Testis (tissue), 3 donors: Measurements from ENCODE around the gene LGI2. TPM values are rescaled to one million over a fixed set of nuclear protein-coding genes. Genes with fewer than 3 reads are reported as not detected.
"Not testable (repeated sequence)": the region's sequence is repeated elsewhere in the genome, so short reads cannot be mapped to it uniquely, and the experiment has no call there.

Experiments
- DNase-seq: peaks from one replicate; pipeline ENCODE4 v3.0.0-alpha.2; 2019
- H3K27ac ChIP-seq, 2 donors: fragments of 200-600 bp; sonication (generic); one replicate each; pipeline ENCODE4 v1.5.1; 2019
- H3K27me3 ChIP-seq: fragments of 200-600 bp; sonication (generic); one replicate; pipeline ENCODE4 v1.5.1; 2019
- H3K36me3 ChIP-seq: fragments of 200-600 bp; sonication (generic); one replicate; pipeline ENCODE4 v1.5.1; 2017; ENCODE audit warnings: low read depth; ENCODE audit errors: missing control alignments
- H3K4me1 ChIP-seq: fragments of 200-600 bp; sonication (generic); one replicate; pipeline ENCODE4 v1.5.1; 2019
- H3K4me3 ChIP-seq, 2 donors: fragments of 200-600 bp; sonication (generic); one replicate each; pipeline ENCODE4 v1.5.1; 2017 to 2019
- H3K9me3 ChIP-seq: fragments of 200-600 bp; sonication (generic); one replicate; pipeline ENCODE4 v1.5.1; 2017
- POLR2A ChIP-seq: fragments of 450-650 bp; IDR thresholded peaks from one replicate; pipeline ENCODE4 v1.6.1; 2017; ENCODE audit warnings: antibody characterized with exemption, mild to moderate bottlenecking, moderate library complexity
- WGBS, 2 donors: methylation state at CpG; one replicate each; pipeline ENCODE4 v1.1.5; 2018; 5-methylcytosine and 5-hydroxymethylcytosine counted together
- intact Hi-C: fragments of 100-400 bp; cut with DNase I; formaldehyde crosslinking; loops from one replicate; pipeline ENCODE4 v1.15.1; 2023; ENCODE audit warnings: low total_unique reads
- polyA plus RNA-seq: library from polyadenylated mRNA; stranded (reverse); fragments of 350-450 nt; fragmentation: Illumina TruSeq; extraction: RNeasy Lipid Tissue Mini Kit (QIAGEN cat#74804); gene quantifications from one replicate; pipeline ENCODE4 v1.2.3, GENCODE V29; 2014; ENCODE audit warnings: low read depth, low replicate concordance; ENCODE audit not compliant: insufficient read depth
- total RNA-seq, 2 donors: library from RNA; depleted of rRNA; stranded (reverse); fragments of >200 nt; gene quantifications; one replicate each; pipeline ENCODE4 v1.2.3, GENCODE V29; 2016
- TF ChIP-seq, protein P1 (sequence below), 3 experiments: fragments of 450-650 bp in 2 of 3; fragments of 200-600 bp in 1 of 3; sonication (generic) in 1 of 3; IDR thresholded peaks; one replicate each; pipeline ENCODE4 v1.5.1; 2016 to 2019; ENCODE audit warnings: antibody characterized with exemption in 3 of 3, mild to moderate bottlenecking in 2 of 3, moderate library complexity in 1 of 3

The LGI2 gene
- total and polyA plus RNA-seq, 3 donors from 2014 or later, result 0.74 to 3.4 (median 0.87) TPM

DNA sequence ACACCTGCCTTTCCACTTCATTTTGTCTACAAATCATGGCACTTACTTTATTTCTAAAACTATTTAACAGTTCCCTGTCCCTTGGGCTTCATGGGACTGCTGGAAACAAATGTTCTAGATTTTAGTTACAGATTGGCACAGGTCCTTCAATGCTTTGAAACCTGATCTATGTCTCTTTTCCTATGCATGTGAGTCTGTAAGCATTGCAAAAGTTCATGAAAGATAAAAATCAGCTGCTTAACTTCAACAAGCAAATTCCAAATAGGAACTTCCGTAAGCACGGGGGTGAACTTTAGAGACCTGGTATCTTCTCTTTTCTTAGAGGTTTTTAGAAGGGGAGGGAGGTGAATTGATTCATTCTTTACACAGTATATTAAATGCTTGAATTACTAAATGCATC lies 9.5 kb downstream of the LGI2 start:
- no peak overlapping the region for H3K27ac ChIP-seq
- H3K4me3 ChIP-seq, result no peak overlapping the region
- H3K27me3 ChIP-seq, result no peaks in the 10 kb centered on the region
- WGBS, 2 donors, result 94 to 100% methylated on average over 2 of the region's 2 CpGs
- H3K9me3 ChIP-seq, result no peaks in the 10 kb centered on the region
- intact Hi-C loops, result no loop called here
- H3K4me1 ChIP-seq, result no peaks in the 10 kb centered on the region
- no peak for DNase-seq
- TF ChIP-seq, protein P1, sequence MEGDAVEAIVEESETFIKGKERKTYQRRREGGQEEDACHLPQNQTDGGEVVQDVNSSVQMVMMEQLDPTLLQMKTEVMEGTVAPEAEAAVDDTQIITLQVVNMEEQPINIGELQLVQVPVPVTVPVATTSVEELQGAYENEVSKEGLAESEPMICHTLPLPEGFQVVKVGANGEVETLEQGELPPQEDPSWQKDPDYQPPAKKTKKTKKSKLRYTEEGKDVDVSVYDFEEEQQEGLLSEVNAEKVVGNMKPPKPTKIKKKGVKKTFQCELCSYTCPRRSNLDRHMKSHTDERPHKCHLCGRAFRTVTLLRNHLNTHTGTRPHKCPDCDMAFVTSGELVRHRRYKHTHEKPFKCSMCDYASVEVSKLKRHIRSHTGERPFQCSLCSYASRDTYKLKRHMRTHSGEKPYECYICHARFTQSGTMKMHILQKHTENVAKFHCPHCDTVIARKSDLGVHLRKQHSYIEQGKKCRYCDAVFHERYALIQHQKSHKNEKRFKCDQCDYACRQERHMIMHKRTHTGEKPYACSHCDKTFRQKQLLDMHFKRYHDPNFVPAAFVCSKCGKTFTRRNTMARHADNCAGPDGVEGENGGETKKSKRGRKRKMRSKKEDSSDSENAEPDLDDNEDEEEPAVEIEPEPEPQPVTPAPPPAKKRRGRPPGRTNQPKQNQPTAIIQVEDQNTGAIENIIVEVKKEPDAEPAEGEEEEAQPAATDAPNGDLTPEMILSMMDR (IDR thresholded peaks at IDR 0.05), result no peak
- no peak for TF ChIP-seq POLR2A
- H3K36me3 ChIP-seq, result no peaks in the 10 kb centered on the region

DNA sequence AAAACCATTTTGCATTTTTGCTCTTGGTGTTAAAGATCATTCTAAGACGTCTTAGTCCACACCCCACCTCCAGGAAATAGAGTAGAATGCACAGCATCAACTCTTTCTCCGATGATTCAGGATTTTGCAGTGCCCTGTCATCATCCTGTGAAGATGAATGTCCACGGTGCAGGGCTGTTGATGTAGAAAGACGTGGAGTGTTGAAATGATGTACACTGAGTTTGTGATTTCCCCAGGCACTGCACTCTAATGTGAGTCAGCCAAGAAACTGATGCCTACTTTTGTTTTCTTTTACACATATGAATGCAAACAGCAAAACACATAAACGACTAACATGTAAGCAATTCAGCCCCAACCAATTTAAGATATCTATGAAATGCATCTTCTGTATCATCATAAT lies 10.5 kb downstream of the LGI2 start:
- no peaks in the 10 kb centered on the region for H3K36me3 ChIP-seq
- no peak for DNase-seq
- H3K4me3 ChIP-seq, result no peak overlapping the region
- TF ChIP-seq POLR2A, result no peak
- TF ChIP-seq, protein P1 (IDR thresholded peaks at IDR 0.05), result no peak
- intact Hi-C loops, result no loop called here
- H3K9me3 ChIP-seq, result no peaks in the 10 kb centered on the region
- no peak overlapping the region for H3K27ac ChIP-seq
- no peaks in the 10 kb centered on the region for H3K4me1 ChIP-seq
- WGBS, 2 donors, result 83 to 86% methylated on average over 5 of the region's 5 CpGs
- no peaks in the 10 kb centered on the region for H3K27me3 ChIP-seq

DNA sequence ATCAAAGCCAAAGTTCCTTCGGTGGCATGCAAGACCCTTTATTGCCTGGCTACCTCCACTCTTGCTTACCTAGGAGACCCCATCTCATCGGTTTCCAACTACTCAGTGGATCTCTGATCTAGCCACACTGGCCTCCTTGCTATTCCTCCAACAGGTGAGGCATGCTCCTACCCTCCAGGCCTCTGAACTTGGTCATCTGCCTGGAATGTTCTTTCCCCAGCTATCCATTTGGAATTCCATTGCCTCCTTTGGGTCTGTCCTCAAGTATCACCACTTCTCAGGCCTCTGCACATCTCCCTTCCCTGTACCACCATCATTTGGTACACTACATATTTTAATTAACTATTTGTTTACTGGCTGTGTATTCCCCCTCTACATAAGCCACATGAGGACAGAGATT lies 11.2 kb downstream of the LGI2 start:
- intact Hi-C loops, result no loop called here
- H3K9me3 ChIP-seq, result no peaks in the 10 kb centered on the region
- H3K27me3 ChIP-seq, result no peaks in the 10 kb centered on the region
- no peaks in the 10 kb centered on the region for H3K36me3 ChIP-seq
- no peak for DNase-seq
- 85 to 93% methylated on average over 2 of the region's 2 CpGs for WGBS, 2 donors
- H3K27ac ChIP-seq, result no peak overlapping the region
- no peaks in the 10 kb centered on the region for H3K4me1 ChIP-seq
- no peak for TF ChIP-seq POLR2A
- TF ChIP-seq, protein P1 (IDR thresholded peaks at IDR 0.05), result no peak
- H3K4me3 ChIP-seq, result no peak overlapping the region

DNA sequence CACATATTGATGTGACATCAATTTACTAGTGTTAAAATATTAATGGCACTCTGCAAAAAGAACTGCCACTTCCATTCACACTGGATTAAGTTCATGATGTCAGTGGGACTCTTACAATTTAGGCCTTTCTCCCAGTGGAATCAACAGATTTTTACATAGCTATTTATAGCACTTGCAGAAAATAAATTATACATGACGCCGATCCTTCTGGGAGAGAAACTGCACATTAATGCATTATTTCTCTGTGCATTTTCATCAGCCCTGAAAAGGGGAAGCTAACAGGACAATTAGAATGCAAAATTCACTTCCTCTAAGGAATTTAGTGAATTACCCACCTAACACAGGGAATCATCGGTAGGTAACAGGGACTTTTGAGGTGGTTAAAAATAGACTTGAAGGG lies 15.7 kb downstream of the LGI2 start:
- no peak for TF ChIP-seq POLR2A
- TF ChIP-seq, protein P1 (IDR thresholded peaks at IDR 0.05), result no peak
- no peak overlapping the region for H3K27ac ChIP-seq

DNA sequence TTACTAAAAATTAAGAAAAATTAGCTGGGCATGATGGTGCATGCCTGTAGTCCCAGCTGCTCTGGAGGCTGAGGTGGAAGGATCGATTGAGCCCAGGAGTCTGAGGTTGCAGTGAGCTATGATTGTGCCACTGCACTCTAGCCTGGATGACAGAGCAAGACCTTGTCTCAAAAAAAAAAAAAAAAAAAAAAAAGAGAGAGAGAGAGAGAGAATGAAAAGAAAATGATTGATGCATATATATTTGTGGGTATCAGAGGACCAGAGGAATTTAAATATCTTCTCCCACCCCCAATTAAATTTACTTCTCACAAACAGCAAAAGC lies 16.1 kb downstream of the LGI2 start:
- H3K27me3 ChIP-seq, intact Hi-C loops, H3K27ac ChIP-seq, H3K4me3 ChIP-seq, H3K4me1 ChIP-seq, DNase-seq, H3K36me3 ChIP-seq, H3K9me3 ChIP-seq: not testable (repeated sequence)
- WGBS, 2 donors, result 75 to 77% methylated on average over 1 of the region's 1 CpG

More for the DNA sequence above, 15.7 kb downstream of the LGI2 start:
- no peaks in the 10 kb centered on the region for H3K27me3 ChIP-seq
- intact Hi-C loops, result no loop called here
- 55 to 68% methylated on average over 3 of the region's 3 CpGs for WGBS, 2 donors
- no peaks in the 10 kb centered on the region for H3K36me3 ChIP-seq
- H3K4me1 ChIP-seq, result no peaks in the 10 kb centered on the region
- no peak for DNase-seq
- H3K9me3 ChIP-seq, result no peaks in the 10 kb centered on the region
- H3K4me3 ChIP-seq, result no peak overlapping the region
